Natural killer cell (primary cell): Measurements from ENCODE around the gene PARS2. TPM values are rescaled to one million over a fixed set of nuclear protein-coding genes. Genes with fewer than 3 reads are reported as not detected.

Experiments used
- ATAC-seq, 3 donors: fragments of 150-1000 bp in 2 of 3; fragments of 200-7000 bp in 1 of 3; cut with Tn5 transposase; 1 replicate in 1 of 3; 2 replicates in 2 of 3; pipeline ENCODE4 v1.10.0; 2021; ENCODE audit warnings: mild to moderate bottlenecking in 2 of 3, moderate library complexity in 2 of 3
- DNase-seq, 2 donors: peaks; one replicate each; pipeline versions ENCODE4 v3.0.0 to v3.0.0-alpha.2; 2013 to 2021; ENCODE audit warnings: mixed read lengths in 1 of 2
- H3K27ac ChIP-seq: one replicate; pipeline ENCODE4 v1.5.1; 2013; ENCODE audit warnings: mild to moderate bottlenecking, low read length
- H3K27me3 ChIP-seq: one replicate; pipeline ENCODE4 v1.6.1; 2013; ENCODE audit warnings: low read length; ENCODE audit not compliant: control insufficient read depth, insufficient read depth
- H3K36me3 ChIP-seq: one replicate; pipeline ENCODE4 v1.6.1; 2013; ENCODE audit warnings: low read length; ENCODE audit not compliant: control insufficient read depth, insufficient read depth
- H3K4me1 ChIP-seq: one replicate; pipeline ENCODE4 v1.6.1; 2013; ENCODE audit warnings: low read length; ENCODE audit not compliant: control insufficient read depth, insufficient read depth
- H3K4me3 ChIP-seq: one replicate; pipeline ENCODE4 v1.5.1; 2013; ENCODE audit warnings: low read length
- H3K9me3 ChIP-seq: one replicate; pipeline ENCODE4 v1.6.1; 2013; ENCODE audit warnings: low read length; ENCODE audit not compliant: control insufficient read depth, insufficient read depth
- H3K27ac Mint-ChIP-seq, 2 donors: one replicate each; pipeline ENCODE4 v1.8.0; 2022; ENCODE audit warnings: mild to moderate bottlenecking in 2 of 2, mixed read lengths in 2 of 2, moderate library complexity in 1 of 2
- H3K27me3 Mint-ChIP-seq, 2 donors: one replicate each; pipeline ENCODE4 v1.8.0; 2022; ENCODE audit warnings: low read depth in 2 of 2, mixed read lengths in 2 of 2
- H3K36me3 Mint-ChIP-seq: one replicate; pipeline ENCODE4 v1.8.0; 2022; ENCODE audit warnings: mixed read lengths
- H3K4me1 Mint-ChIP-seq, 2 donors: one replicate each; pipeline ENCODE4 v1.8.0; 2022; ENCODE audit warnings: mixed read lengths in 2 of 2
- H3K4me3 Mint-ChIP-seq: one replicate; pipeline ENCODE4 v1.8.0; 2022; ENCODE audit warnings: mild to moderate bottlenecking, moderate library complexity, mixed read lengths
- H3K9me3 Mint-ChIP-seq, 2 donors: one replicate each; pipeline ENCODE4 v1.8.0; 2022; ENCODE audit warnings: mixed read lengths in 2 of 2
- CTCF ChIP-seq: fragments of 200-600 bp; IDR thresholded peaks from one replicate; pipeline ENCODE4 v1.8.0; 2022; ENCODE audit warnings: antibody characterized with exemption
- WGBS: methylation state at CpG from one replicate; pipeline ENCODE4 v1.1.7; 2013; ENCODE audit warnings: missing lambda C conversion rate; ENCODE audit not compliant: insufficient coverage; 5-methylcytosine and 5-hydroxymethylcytosine counted together
- intact Hi-C: fragments of 100-400 bp; cut with micrococcal nuclease; formaldehyde crosslinking; loops from one replicate; pipeline ENCODE4 v1.14.2; 2022
- total RNA-seq, 4 donors: library from RNA; stranded (reverse); fragments of 120-200 nt in 1 of 4; gene quantifications; one replicate each; pipeline versions ENCODE4 v1.2.3 to v1.2.4, GENCODE V29; 2013 to 2022

The PARS2 gene
- total RNA-seq, 3 donors from 2014 or later (not counting 1 experiment from before 2014, with no cell fraction given), result 0.95 to 1.4 (median 0.96) TPM

GRCh38 chr1:54798206-54798605 is 33.9 kb upstream of the PARS2 start:
- no peaks in the 10 kb centered on the region for H3K27me3 ChIP-seq
- peak overlapping the region; percentile 91 to 95 for H3K27ac Mint-ChIP-seq
- no peak for DNase-seq
- H3K27ac ChIP-seq, result no peak overlapping the region
- H3K9me3 Mint-ChIP-seq, result no peaks in the 10 kb centered on the region
- H3K36me3 ChIP-seq, result peaks cover 10% of the 10 kb centered on the region
- no peak overlapping the region for H3K4me3 ChIP-seq
- intact Hi-C loops, result no loop called here
- no peak for ATAC-seq
- peaks cover 40% of the 10 kb centered on the region for H3K4me1 ChIP-seq
- no peak for TF ChIP-seq CTCF
- H3K4me1 Mint-ChIP-seq, result peaks cover 76 to 83% of the 10 kb centered on the region in 2 donors
- H3K4me3 Mint-ChIP-seq, result peak overlapping the region; percentile 92
- H3K36me3 Mint-ChIP-seq, result no peaks in the 10 kb centered on the region
- 86% methylated on average over 3 of the region's 3 CpGs for WGBS
- no peaks in the 10 kb centered on the region for H3K27me3 Mint-ChIP-seq
- H3K9me3 ChIP-seq, result no peaks in the 10 kb centered on the region

DNA sequence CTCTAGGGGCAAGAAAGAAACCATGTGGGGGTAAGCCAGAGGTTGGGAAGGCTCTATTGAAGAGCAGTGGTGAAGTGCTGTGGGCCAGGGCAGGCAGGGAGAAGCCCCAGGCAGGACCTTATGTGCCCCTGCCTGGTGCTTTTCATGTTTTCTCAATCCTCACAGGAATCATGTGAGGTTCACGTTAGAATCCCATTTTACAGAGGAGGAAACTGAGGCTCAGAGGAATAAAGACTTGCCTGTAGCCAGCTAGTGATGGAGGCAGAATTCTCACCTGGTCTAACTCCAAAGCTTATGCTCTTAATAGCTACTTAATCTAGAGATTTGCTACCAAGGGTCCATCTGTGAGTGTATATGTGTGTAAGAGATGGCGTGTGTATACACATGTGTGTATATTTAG is 32.6 kb upstream of the PARS2 start:
- peaks cover 72 to 74% of the 10 kb centered on the region in 2 donors for H3K4me1 Mint-ChIP-seq
- H3K4me3 Mint-ChIP-seq, result peak overlapping the region; percentile 58
- no peaks in the 10 kb centered on the region for H3K9me3 Mint-ChIP-seq
- no peaks in the 10 kb centered on the region for H3K27me3 ChIP-seq
- H3K27me3 Mint-ChIP-seq, result no peaks in the 10 kb centered on the region
- H3K4me1 ChIP-seq, result peaks cover 33% of the 10 kb centered on the region
- H3K36me3 ChIP-seq, result peaks cover 18% of the 10 kb centered on the region
- no peak overlapping the region for H3K27ac ChIP-seq
- ATAC-seq, result no peak
- H3K27ac Mint-ChIP-seq, result peak overlapping the region; percentile 91 to 95
- H3K9me3 ChIP-seq, result peaks cover 5% of the 10 kb centered on the region
- no peak for DNase-seq
- 87% methylated on average over 2 of the region's 2 CpGs for WGBS
- H3K36me3 Mint-ChIP-seq, result no peaks in the 10 kb centered on the region
- intact Hi-C loops, result no loop called here
- H3K4me3 ChIP-seq, result no peak overlapping the region
- TF ChIP-seq CTCF, result no peak

DNA sequence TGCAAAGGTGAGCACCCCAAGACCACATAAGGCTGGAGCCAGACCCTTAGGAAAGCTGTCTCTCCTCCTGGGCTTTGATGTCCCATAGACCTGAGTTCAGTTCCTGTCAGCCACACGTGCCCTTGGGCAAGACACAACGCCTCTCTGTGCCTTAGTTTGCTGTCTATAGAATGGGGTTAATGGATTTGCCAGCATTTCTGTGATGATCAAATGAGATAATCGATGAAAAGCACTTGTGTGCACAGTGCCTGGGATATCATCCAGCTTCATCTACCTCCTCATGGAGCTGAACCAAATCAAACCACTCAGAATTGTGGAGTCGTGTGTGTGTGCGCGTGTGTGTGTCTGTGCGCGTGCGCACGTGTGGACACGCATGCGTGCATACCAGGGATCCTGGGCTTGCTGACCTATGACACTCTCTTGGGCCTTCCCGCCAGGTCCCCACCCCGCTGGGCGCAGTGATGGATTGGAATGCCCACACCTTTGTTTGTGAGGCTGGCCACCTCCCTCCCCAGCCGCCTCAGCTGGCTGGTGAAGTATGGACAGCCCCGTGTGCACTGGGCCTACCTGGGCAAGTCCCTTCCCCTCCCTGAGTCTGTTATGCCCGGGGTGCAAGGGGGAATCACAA is 31.6 kb upstream of the PARS2 start:
- H3K36me3 ChIP-seq, result peaks cover 23% of the 10 kb centered on the region
- peaks cover 6% of the 10 kb centered on the region for H3K9me3 ChIP-seq
- WGBS, result 98% methylated on average over 17 of the region's 18 CpGs
- no peak overlapping the region for H3K27ac ChIP-seq
- no peak for ATAC-seq
- H3K27ac Mint-ChIP-seq, result peak overlapping the region; percentile 91 to 95
- no peaks in the 10 kb centered on the region for H3K27me3 ChIP-seq
- no peaks in the 10 kb centered on the region for H3K9me3 Mint-ChIP-seq
- peaks cover 28% of the 10 kb centered on the region for H3K4me1 ChIP-seq
- no peak for DNase-seq
- no peak overlapping the region for H3K4me3 ChIP-seq
- TF ChIP-seq CTCF, result no peak
- H3K36me3 Mint-ChIP-seq, result no peaks in the 10 kb centered on the region
- H3K4me1 Mint-ChIP-seq, result peaks cover 73 to 76% of the 10 kb centered on the region in 2 donors
- peak overlapping the region; percentile 32 for H3K4me3 Mint-ChIP-seq
- intact Hi-C loops, result no loop called here
- H3K27me3 Mint-ChIP-seq, result no peaks in the 10 kb centered on the region

DNA sequence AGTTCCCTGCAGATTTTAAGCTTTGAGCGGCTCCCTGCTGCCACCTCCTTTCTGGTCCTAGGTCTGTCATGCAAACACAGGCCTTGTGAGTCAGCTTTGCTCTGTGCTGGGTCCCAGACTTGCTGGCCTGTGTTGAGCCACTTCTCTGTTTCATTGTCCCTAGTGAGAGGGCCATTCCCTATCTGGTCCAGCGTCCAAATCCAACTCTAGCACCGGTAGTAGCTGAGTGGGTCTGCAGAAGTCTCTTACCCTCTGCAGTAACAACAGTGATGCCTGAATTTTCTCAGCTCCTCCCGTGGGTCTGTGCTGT is 31.0 kb upstream of the PARS2 start:
- peak overlapping the region; percentile 91 to 95 for H3K27ac Mint-ChIP-seq
- intact Hi-C loops, result no loop called here
- H3K4me3 ChIP-seq, result no peak overlapping the region
- no peaks in the 10 kb centered on the region for H3K27me3 ChIP-seq
- H3K27me3 Mint-ChIP-seq, result no peaks in the 10 kb centered on the region
- ATAC-seq (no peak), DNase-seq (no peak)
- no peak overlapping the region for H3K4me3 Mint-ChIP-seq
- no peaks in the 10 kb centered on the region for H3K36me3 Mint-ChIP-seq
- no peak overlapping the region for H3K27ac ChIP-seq
- WGBS, result 88% methylated on average over 3 of the region's 4 CpGs
- peaks cover 26% of the 10 kb centered on the region for H3K4me1 ChIP-seq
- H3K9me3 Mint-ChIP-seq, result no peaks in the 10 kb centered on the region
- no peak for TF ChIP-seq CTCF
- peaks cover 23% of the 10 kb centered on the region for H3K36me3 ChIP-seq
- peaks cover 6% of the 10 kb centered on the region for H3K9me3 ChIP-seq
- H3K4me1 Mint-ChIP-seq, result peaks cover 78 to 80% of the 10 kb centered on the region in 2 donors
